HCT116 (cell line): ENCODE measurements around the gene KIF12. TPM values are rescaled to one million over a fixed set of nuclear protein-coding genes. Genes with fewer than 3 reads are reported as not detected.

Experiments used
- ATAC-seq: fragments of 200-7000 bp; cut with Tn5 transposase; 2 replicates; pipeline ENCODE4 v1.9.1; 2020; ENCODE audit warnings: mild to moderate bottlenecking, moderate library complexity
- BruUV-seq: library from RNA; stranded (reverse); fragments of 400-500 nt; replicated peaks from 2 replicates; lab custom pipeline; 2021; lab: Mats Ljungman, UMichigan
- CTCF ChIA-PET: fragments of 300-600 bp; sonication (Branson Sonifier 250); formaldehyde crosslinking; loops from one replicate; lab custom pipeline; 2021; ENCODE audit warnings: antibody characterized with exemption; lab: Charles Lee
- POLR2A ChIA-PET: fragments of 300-600, 350-600 bp; sonication (Branson Sonifier 250); formaldehyde crosslinking; loops from one replicate; lab custom pipeline; 2021; ENCODE audit warnings: antibody characterized with exemption; lab: Charles Lee
- RAD21 ChIA-PET, 2 experiments: fragments of 300-600 bp; sonication (Branson Sonifier 250); formaldehyde crosslinking; loops; one replicate each; lab custom pipeline; 2023; ENCODE audit warnings: low total read pairs in 2 of 2; ENCODE audit not compliant: uncharacterized antibody in 2 of 2, unreplicated experiment in 2 of 2, low non-redundant PET in 1 of 2; lab: Charles Lee
- DNase-seq: peaks from one replicate; pipeline ENCODE4 v3.0.0-alpha.2; 2010; ENCODE audit warnings: low read depth, low spot score
- H2AFZ ChIP-seq: fragments of 200-600 bp; shearing (Covaris generic), sonication (generic); 2 replicates; pipeline ENCODE4 v1.6.1; 2017; ENCODE audit warnings: low read depth, mixed run types, mixed read lengths, antibody characterized with exemption, low read length; ENCODE audit not compliant: poor library complexity, severe bottlenecking
- H3K27ac ChIP-seq: 2 replicates; pipeline ENCODE4 v1.5.1; 2012; ENCODE audit warnings: low read depth, low read length
- H3K27me3 ChIP-seq: fragments of 200-600 bp; sonication (generic); 2 replicates; pipeline ENCODE4 v1.6.1; 2016; ENCODE audit warnings: mixed run types, low read length, mixed read lengths; ENCODE audit not compliant: insufficient read depth
- H3K36me3 ChIP-seq, 2 experiments: fragments of 200-500 bp in 1 of 2; fragments of 200-600 bp in 1 of 2; sonication (Bioruptor generic) in 1 of 2; sonication (generic) in 1 of 2; 2 replicates each; pipeline versions ENCODE4 v1.5.1 to v1.6.1; 2014 to 2016; ENCODE audit warnings: low read length in 2 of 2, inconsistent platforms in 1 of 2, mixed read lengths in 1 of 2, mixed run types in 1 of 2; ENCODE audit not compliant: insufficient read depth in 2 of 2, control insufficient read depth in 1 of 2
- H3K4me1 ChIP-seq, 2 experiments: fragments of 200-600 bp in 1 of 2; sonication (generic) in 1 of 2; 2 replicates each; pipeline versions ENCODE4 v1.5.1 to v1.6.1; 2012 to 2017; ENCODE audit warnings: low read length in 2 of 2, inconsistent platforms in 1 of 2, mild to moderate bottlenecking in 1 of 2, mixed read lengths in 1 of 2, mixed run types in 1 of 2, moderate library complexity in 1 of 2; ENCODE audit not compliant: insufficient read depth in 2 of 2, control insufficient read depth in 1 of 2
- H3K4me2 ChIP-seq: fragments of 200-600 bp; sonication (generic); 2 replicates; pipeline ENCODE4 v1.6.1; 2017; ENCODE audit warnings: mixed run types, low read length, mixed read lengths
- H3K4me3 ChIP-seq, 2 experiments: fragments of 200-600 bp in 1 of 2; sonication (generic) in 1 of 2; replicated peaks in 1 of 2; 2 replicates each; pipeline ENCODE4 v1.5.1; 2011 to 2016; ENCODE audit warnings: low read length in 2 of 2, control low read depth in 1 of 2, low read depth in 1 of 2, mild to moderate bottlenecking in 1 of 2, mixed read lengths in 1 of 2, mixed run types in 1 of 2
- H3K79me2 ChIP-seq: fragments of 200-600 bp; sonication (generic); 2 replicates; pipeline ENCODE4 v1.6.1; 2017; ENCODE audit warnings: mild to moderate bottlenecking, mixed run types, low read length, moderate library complexity, mixed read lengths; ENCODE audit not compliant: insufficient read depth
- H3K9ac ChIP-seq: fragments of 200-600 bp; sonication (generic); 2 replicates; pipeline ENCODE4 v1.6.1; 2016; ENCODE audit warnings: low read length, mixed read lengths
- H3K9me2 ChIP-seq: fragments of 200-600 bp; sonication (generic), shearing (Covaris generic); 2 replicates; pipeline ENCODE4 v1.6.1; 2017; ENCODE audit warnings: mixed run types, mild to moderate bottlenecking, moderate library complexity; ENCODE audit not compliant: insufficient read depth
- H3K9me3 ChIP-seq, 2 experiments: fragments of 200-500 bp in 1 of 2; fragments of 200-600 bp in 1 of 2; sonication (Bioruptor generic) in 1 of 2; sonication (generic) in 1 of 2; 2 replicates each; pipeline ENCODE4 v1.6.1; 2014 to 2017; ENCODE audit warnings: low read length in 2 of 2, mixed read lengths in 2 of 2, inconsistent platforms in 1 of 2, low read depth in 1 of 2, mild to moderate bottlenecking in 1 of 2, mixed run types in 1 of 2, moderate library complexity in 1 of 2; ENCODE audit not compliant: control insufficient read depth in 1 of 2, insufficient read depth in 1 of 2
- H4K20me1 ChIP-seq: fragments of 200-600 bp; sonication (generic), shearing (Covaris generic); 2 replicates; pipeline ENCODE4 v1.6.1; 2017; ENCODE audit warnings: mixed run types, mild to moderate bottlenecking, moderate library complexity; ENCODE audit not compliant: insufficient read depth
- ATF3 ChIP-seq: IDR thresholded peaks from 2 replicates; pipeline ENCODE4 v1.6.1; 2012
- CBX3 ChIP-seq: IDR thresholded peaks from 2 replicates; pipeline ENCODE4 v1.6.1; 2012; ENCODE audit warnings: low read depth
- EZH2phosphoT487 ChIP-seq: fragments of 200-600 bp; IDR thresholded peaks from 2 replicates; pipeline ENCODE4 v1.6.1; 2018; ENCODE audit warnings: antibody characterized with exemption, borderline replicate concordance
- FOSL1 ChIP-seq: IDR thresholded peaks from 2 replicates; pipeline ENCODE4 v1.6.1; 2012; ENCODE audit warnings: low read depth
- RAD21 ChIP-seq: IDR thresholded peaks from 2 replicates; pipeline ENCODE4 v1.6.1; 2012; ENCODE audit warnings: low read depth, mild to moderate bottlenecking
- TCF7L2 ChIP-seq: IDR thresholded peaks from 2 replicates; pipeline ENCODE4 v1.7.0; 2011; ENCODE audit warnings: borderline replicate concordance, inconsistent platforms; ENCODE audit not compliant: insufficient read depth, insufficient read length; ENCODE audit errors: extremely low read depth
- ZBTB33 ChIP-seq: IDR thresholded peaks from 2 replicates; pipeline ENCODE4 v1.6.1; 2011; ENCODE audit warnings: mild to moderate bottlenecking, low read length, moderate library complexity; ENCODE audit not compliant: insufficient replicate concordance; ENCODE audit errors: extremely low read depth
- ZFX ChIP-seq: fragments of 450-650 bp; IDR thresholded peaks from 2 replicates; pipeline ENCODE4 v1.6.1; 2017
- ZNF274 ChIP-seq: fragments of 200-500 bp; sonication (Bioruptor generic); IDR thresholded peaks from 2 replicates; pipeline ENCODE4 v1.6.1; 2014; ENCODE audit warnings: mild to moderate bottlenecking, low read depth, low read length, inconsistent platforms
- intact Hi-C: fragments of 100-400 bp; cut with micrococcal nuclease; formaldehyde crosslinking; loops from 2 replicates; pipeline ENCODE4 v1.10.0; 2022
- total RNA-seq: library from RNA; stranded (reverse); gene quantifications from one replicate; pipeline ENCODE4 v1.2.1, GENCODE V29; 2021; ENCODE audit not compliant: unreplicated experiment

The KIF12 gene
- total RNA-seq, 1 experiment from 2014 or later: 6.4 TPM

- DNase-seq: no peak
- Histone ChIP-seq H4K20me1 (no peaks in the 10 kb centered on the region), H3K9ac (no peak overlapping the region), H3K27ac (no peak overlapping the region), H3K79me2 (no peaks in the 10 kb centered on the region), H3K36me3 (no peaks in the 10 kb centered on the region), H3K27me3 (no peaks in the 10 kb centered on the region), H3K9me3 (no peaks in the 10 kb centered on the region), H3K4me3 (no peak overlapping the region), H2AFZ (no peak overlapping the region), H3K4me1 (no peaks in the 10 kb centered on the region), H3K9me2 (no peaks in the 10 kb centered on the region), H3K4me2 (no peak overlapping the region)
- intact Hi-C loops: no loop called here
- no TSS peak for BruUV-seq
- CTCF ChIA-PET: no interaction called here
- no peak for ATAC-seq
- POLR2A ChIA-PET: no interaction called here
- TF ChIP-seq ZFX: no peak
- TF ChIP-seq CBX3: no peak
- no peak for TF ChIP-seq FOSL1
- no peak for TF ChIP-seq ZBTB33
- no peak for TF ChIP-seq RAD21
- TF ChIP-seq ATF3: no peak
- no peak for TF ChIP-seq TCF7L2
- no peak for TF ChIP-seq EZH2phosphoT487
- no peak for TF ChIP-seq ZNF274
- RAD21 ChIA-PET: no interaction called here
These were observed 49.5 kb downstream of the KIF12 start for GRCh38 chr9:114049441-114050225.
